GM23338 (cell line): Measurements from ENCODE around the gene FBRSL1. TPM values are rescaled to one million over a fixed set of nuclear protein-coding genes. Genes with fewer than 3 reads are reported as not detected.

ENCODE experiments used
- ATAC-seq: fragments of 200-7000 bp; cut with Tn5 transposase; 3 replicates; pipeline ENCODE4 v1.9.1; 2020
- DNase-seq: peaks from one replicate; pipeline ENCODE4 v3.0.0-alpha.2; 2015; ENCODE audit warnings: low spot score
- H2AFZ ChIP-seq: fragments of 200-600 bp; sonication (generic); 2 replicates; pipeline ENCODE4 v1.8.0; 2016; ENCODE audit warnings: antibody characterized with exemption, mild to moderate bottlenecking, moderate library complexity
- H3F3A ChIP-seq: fragments of 200-600 bp; sonication (generic); replicated peaks from 2 replicates; pipeline ENCODE4 v1.8.0; 2017; ENCODE audit warnings: antibody characterized with exemption, mixed run types, low read depth
- H3K27ac ChIP-seq: fragments of 200-600 bp; sonication (generic); 2 replicates; pipeline ENCODE4 v1.6.1; 2016; ENCODE audit warnings: low read depth
- H3K27me3 ChIP-seq: fragments of 200-600 bp; sonication (generic); 2 replicates; pipeline ENCODE4 v1.8.0; 2016; ENCODE audit warnings: mild to moderate bottlenecking, mixed run types, moderate library complexity; ENCODE audit not compliant: insufficient read depth
- H3K36me3 ChIP-seq: fragments of 200-600 bp; sonication (generic); 2 replicates; pipeline ENCODE4 v1.8.0; 2016; ENCODE audit warnings: mild to moderate bottlenecking; ENCODE audit not compliant: insufficient read depth
- H3K4me1 ChIP-seq: fragments of 200-600 bp; sonication (generic); 2 replicates; pipeline ENCODE4 v1.8.0; 2016; ENCODE audit warnings: mild to moderate bottlenecking, moderate library complexity; ENCODE audit not compliant: insufficient read depth
- H3K4me2 ChIP-seq: fragments of 200-600 bp; sonication (generic); 2 replicates; pipeline ENCODE4 v1.7.1; 2017; ENCODE audit warnings: mixed run types
- H3K4me3 ChIP-seq: fragments of 200-600 bp; sonication (generic); 2 replicates; pipeline ENCODE4 v1.6.1; 2016; ENCODE audit warnings: mixed run types
- H3K79me2 ChIP-seq: fragments of 200-600 bp; sonication (generic); replicated peaks from 2 replicates; pipeline ENCODE4 v1.8.0; 2017; ENCODE audit warnings: mild to moderate bottlenecking; ENCODE audit not compliant: insufficient read depth
- H3K9me2 ChIP-seq: fragments of 200-600 bp; sonication (generic); 2 replicates; pipeline ENCODE4 v1.8.0; 2017; ENCODE audit not compliant: insufficient read depth
- H4K20me1 ChIP-seq: fragments of 200-600 bp; sonication (generic); replicated peaks from 2 replicates; pipeline ENCODE4 v1.8.0; 2017; ENCODE audit warnings: mild to moderate bottlenecking; ENCODE audit not compliant: insufficient read depth
- H3K27ac Mint-ChIP-seq: 2 replicates; pipeline ENCODE4 v1.8.0; 2020; ENCODE audit warnings: inconsistent platforms, mild to moderate bottlenecking, moderate library complexity, mixed read lengths
- H3K27me3 Mint-ChIP-seq: 3 replicates; pipeline ENCODE4 v1.8.0; 2022; ENCODE audit warnings: low read depth, mild to moderate bottlenecking, moderate library complexity, mixed read lengths, inconsistent platforms; ENCODE audit not compliant: insufficient read depth, poor library complexity
- H3K36me3 Mint-ChIP-seq: 3 replicates; pipeline ENCODE4 v1.8.0; 2021; ENCODE audit warnings: low read depth, mild to moderate bottlenecking, inconsistent platforms, moderate library complexity, mixed read lengths
- H3K4me1 Mint-ChIP-seq: 3 replicates; pipeline ENCODE4 v1.8.0; 2020; ENCODE audit warnings: mild to moderate bottlenecking, inconsistent platforms, mixed read lengths
- H3K4me3 Mint-ChIP-seq: 3 replicates; pipeline ENCODE4 v1.8.0; 2021; ENCODE audit warnings: moderate library complexity, mild to moderate bottlenecking, inconsistent platforms, mixed read lengths
- H3K9me3 Mint-ChIP-seq: 3 replicates; pipeline ENCODE4 v1.8.0; 2020; ENCODE audit warnings: moderate library complexity, mild to moderate bottlenecking, inconsistent platforms, mixed read lengths
- JUNB ChIP-seq: IDR thresholded peaks from one replicate; pipeline ENCODE4 v1.6.1; 2016; ENCODE audit warnings: antibody characterized with exemption; ENCODE audit not compliant: unreplicated experiment
- NANOG ChIP-seq: IDR thresholded peaks from 2 replicates; pipeline ENCODE4 v1.6.1; 2016; ENCODE audit warnings: antibody characterized with exemption, borderline replicate concordance
- STAT1 ChIP-seq: IDR thresholded peaks from one replicate; pipeline ENCODE4 v1.6.1; 2016; ENCODE audit warnings: antibody characterized with exemption; ENCODE audit not compliant: unreplicated experiment
- ZNF114 ChIP-seq: fragments of 250-450 bp; sonication (Bioruptor Pico); IDR thresholded peaks from 2 replicates; pipeline ENCODE4 v1.5.0; 2020; ENCODE audit warnings: mild to moderate bottlenecking, moderate library complexity
- ZNF331 ChIP-seq: fragments of 250-450 bp; sonication (Bioruptor Pico); IDR thresholded peaks from 2 replicates; pipeline ENCODE4 v1.5.0; 2020; ENCODE audit warnings: low read depth, mild to moderate bottlenecking, moderate library complexity
- polyA plus RNA-seq: library from polyadenylated mRNA; unstranded; fragments of >200 nt; fragmentation: Nextera tagmentation; extraction: Ambion mirVana; gene quantifications from 2 replicates; pipeline ENCODE4 v1.2.1, GENCODE V29; 2016
- total RNA-seq: library from RNA; depleted of rRNA; stranded (reverse); fragments of >200 nt; shearing (Covaris generic); gene quantifications from 2 replicates; pipeline ENCODE4 v1.2.3, GENCODE V29; 2014
- TF ChIP-seq, protein P1 (sequence below), 2 experiments: fragments of 200-600 bp in 1 of 2; sonication (generic) in 1 of 2; conservative IDR thresholded peaks; 2 replicates each; pipeline versions ENCODE4 v1.5.1 to v1.6.1; 2016 to 2017; ENCODE audit warnings: antibody characterized with exemption in 2 of 2, low read depth in 2 of 2, mild to moderate bottlenecking in 2 of 2, moderate library complexity in 1 of 2
- TF ChIP-seq, protein P2 (sequence below): IDR thresholded peaks from 2 replicates; pipeline ENCODE4 v1.6.1; 2016; ENCODE audit warnings: antibody characterized with exemption
- TF ChIP-seq, protein P3 (sequence below): IDR thresholded peaks from one replicate; pipeline ENCODE4 v1.6.1; 2018; ENCODE audit warnings: antibody characterized with exemption; ENCODE audit not compliant: unreplicated experiment
- TF ChIP-seq, protein P4 (sequence below): fragments of 250-450 bp; sonication (Bioruptor Pico); IDR thresholded peaks from 2 replicates; pipeline ENCODE4 v1.5.0; 2020; ENCODE audit warnings: mild to moderate bottlenecking, moderate library complexity

The FBRSL1 gene
- total and polyA plus RNA-seq, 2 experiments from 2014 or later, result 37.8 to 89.8 TPM

GRCh38 chr12:132469423-132469822 lies 20.5 kb upstream of the FBRSL1 start:
- H3K36me3 ChIP-seq, result no peaks in the 10 kb centered on the region
- H3K9me3 Mint-ChIP-seq, result peaks cover 17% of the 10 kb centered on the region

DNA sequence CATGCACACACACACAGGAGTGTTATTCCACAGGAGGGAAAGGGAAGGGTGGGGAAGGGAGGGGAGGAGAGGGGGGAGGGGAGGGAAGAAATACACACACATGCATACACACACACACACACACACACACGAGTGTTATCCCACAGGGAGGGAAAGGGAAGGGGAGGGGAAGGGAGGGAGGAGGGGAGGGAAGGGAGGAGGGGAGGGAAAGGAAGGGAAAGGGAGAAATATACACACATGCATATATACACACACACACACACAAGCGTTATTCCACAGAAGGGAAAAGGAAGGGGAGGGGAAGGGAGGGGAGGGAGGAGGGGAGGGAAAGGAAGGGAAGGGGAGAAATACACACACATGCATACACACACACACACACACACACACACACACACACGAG lies 19.6 kb upstream of the FBRSL1 start:
- Mint-ChIP-seq H3K9me3 (peaks cover 15% of the 10 kb centered on the region), H3K27me3 (peaks cover 23% of the 10 kb centered on the region), H3K4me3 (no peak overlapping the region), H3K4me1 (peaks cover 14% of the 10 kb centered on the region), H3K27ac (no peak overlapping the region), H3K36me3 (peaks cover 5% of the 10 kb centered on the region)
- H3K4me2 ChIP-seq, result no peak overlapping the region
- H4K20me1 ChIP-seq, result no peaks in the 10 kb centered on the region
- 0 out of 2 replicates have a peak, but pooled peaks cover 4% of the 10 kb centered on the region for H3F3A ChIP-seq
- H3K4me3 ChIP-seq, result no peak overlapping the region
- DNase-seq (no peak), ATAC-seq (no peak)
- no peaks in the 10 kb centered on the region for H3K79me2 ChIP-seq
- no peaks in the 10 kb centered on the region for H3K9me2 ChIP-seq
- no peak overlapping the region for H3K27ac ChIP-seq
- H3K27me3 ChIP-seq, result peaks cover 22% of the 10 kb centered on the region
- no peak overlapping the region for H2AFZ ChIP-seq
- no peaks in the 10 kb centered on the region for H3K36me3 ChIP-seq
- peaks cover 4% of the 10 kb centered on the region; the same call in 1 of the 2 replicates for H3K4me1 ChIP-seq
- TF ChIP-seq, protein P1, sequence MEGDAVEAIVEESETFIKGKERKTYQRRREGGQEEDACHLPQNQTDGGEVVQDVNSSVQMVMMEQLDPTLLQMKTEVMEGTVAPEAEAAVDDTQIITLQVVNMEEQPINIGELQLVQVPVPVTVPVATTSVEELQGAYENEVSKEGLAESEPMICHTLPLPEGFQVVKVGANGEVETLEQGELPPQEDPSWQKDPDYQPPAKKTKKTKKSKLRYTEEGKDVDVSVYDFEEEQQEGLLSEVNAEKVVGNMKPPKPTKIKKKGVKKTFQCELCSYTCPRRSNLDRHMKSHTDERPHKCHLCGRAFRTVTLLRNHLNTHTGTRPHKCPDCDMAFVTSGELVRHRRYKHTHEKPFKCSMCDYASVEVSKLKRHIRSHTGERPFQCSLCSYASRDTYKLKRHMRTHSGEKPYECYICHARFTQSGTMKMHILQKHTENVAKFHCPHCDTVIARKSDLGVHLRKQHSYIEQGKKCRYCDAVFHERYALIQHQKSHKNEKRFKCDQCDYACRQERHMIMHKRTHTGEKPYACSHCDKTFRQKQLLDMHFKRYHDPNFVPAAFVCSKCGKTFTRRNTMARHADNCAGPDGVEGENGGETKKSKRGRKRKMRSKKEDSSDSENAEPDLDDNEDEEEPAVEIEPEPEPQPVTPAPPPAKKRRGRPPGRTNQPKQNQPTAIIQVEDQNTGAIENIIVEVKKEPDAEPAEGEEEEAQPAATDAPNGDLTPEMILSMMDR (conservative IDR thresholded peaks at IDR 0.05; ENCODE audit: low read depth in 2 of 2), result no peak
- no peak for TF ChIP-seq ZNF331
- TF ChIP-seq STAT1, result no peak
- TF ChIP-seq, protein P2, sequence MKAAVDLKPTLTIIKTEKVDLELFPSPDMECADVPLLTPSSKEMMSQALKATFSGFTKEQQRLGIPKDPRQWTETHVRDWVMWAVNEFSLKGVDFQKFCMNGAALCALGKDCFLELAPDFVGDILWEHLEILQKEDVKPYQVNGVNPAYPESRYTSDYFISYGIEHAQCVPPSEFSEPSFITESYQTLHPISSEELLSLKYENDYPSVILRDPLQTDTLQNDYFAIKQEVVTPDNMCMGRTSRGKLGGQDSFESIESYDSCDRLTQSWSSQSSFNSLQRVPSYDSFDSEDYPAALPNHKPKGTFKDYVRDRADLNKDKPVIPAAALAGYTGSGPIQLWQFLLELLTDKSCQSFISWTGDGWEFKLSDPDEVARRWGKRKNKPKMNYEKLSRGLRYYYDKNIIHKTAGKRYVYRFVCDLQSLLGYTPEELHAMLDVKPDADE, result no peak
- no peak for TF ChIP-seq JUNB
- no peak for TF ChIP-seq ZNF114 (CRISPR knock-in tag)
- TF ChIP-seq, protein P3, sequence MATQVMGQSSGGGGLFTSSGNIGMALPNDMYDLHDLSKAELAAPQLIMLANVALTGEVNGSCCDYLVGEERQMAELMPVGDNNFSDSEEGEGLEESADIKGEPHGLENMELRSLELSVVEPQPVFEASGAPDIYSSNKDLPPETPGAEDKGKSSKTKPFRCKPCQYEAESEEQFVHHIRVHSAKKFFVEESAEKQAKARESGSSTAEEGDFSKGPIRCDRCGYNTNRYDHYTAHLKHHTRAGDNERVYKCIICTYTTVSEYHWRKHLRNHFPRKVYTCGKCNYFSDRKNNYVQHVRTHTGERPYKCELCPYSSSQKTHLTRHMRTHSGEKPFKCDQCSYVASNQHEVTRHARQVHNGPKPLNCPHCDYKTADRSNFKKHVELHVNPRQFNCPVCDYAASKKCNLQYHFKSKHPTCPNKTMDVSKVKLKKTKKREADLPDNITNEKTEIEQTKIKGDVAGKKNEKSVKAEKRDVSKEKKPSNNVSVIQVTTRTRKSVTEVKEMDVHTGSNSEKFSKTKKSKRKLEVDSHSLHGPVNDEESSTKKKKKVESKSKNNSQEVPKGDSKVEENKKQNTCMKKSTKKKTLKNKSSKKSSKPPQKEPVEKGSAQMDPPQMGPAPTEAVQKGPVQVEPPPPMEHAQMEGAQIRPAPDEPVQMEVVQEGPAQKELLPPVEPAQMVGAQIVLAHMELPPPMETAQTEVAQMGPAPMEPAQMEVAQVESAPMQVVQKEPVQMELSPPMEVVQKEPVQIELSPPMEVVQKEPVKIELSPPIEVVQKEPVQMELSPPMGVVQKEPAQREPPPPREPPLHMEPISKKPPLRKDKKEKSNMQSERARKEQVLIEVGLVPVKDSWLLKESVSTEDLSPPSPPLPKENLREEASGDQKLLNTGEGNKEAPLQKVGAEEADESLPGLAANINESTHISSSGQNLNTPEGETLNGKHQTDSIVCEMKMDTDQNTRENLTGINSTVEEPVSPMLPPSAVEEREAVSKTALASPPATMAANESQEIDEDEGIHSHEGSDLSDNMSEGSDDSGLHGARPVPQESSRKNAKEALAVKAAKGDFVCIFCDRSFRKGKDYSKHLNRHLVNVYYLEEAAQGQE, result no peak
- TF ChIP-seq, protein P4, sequence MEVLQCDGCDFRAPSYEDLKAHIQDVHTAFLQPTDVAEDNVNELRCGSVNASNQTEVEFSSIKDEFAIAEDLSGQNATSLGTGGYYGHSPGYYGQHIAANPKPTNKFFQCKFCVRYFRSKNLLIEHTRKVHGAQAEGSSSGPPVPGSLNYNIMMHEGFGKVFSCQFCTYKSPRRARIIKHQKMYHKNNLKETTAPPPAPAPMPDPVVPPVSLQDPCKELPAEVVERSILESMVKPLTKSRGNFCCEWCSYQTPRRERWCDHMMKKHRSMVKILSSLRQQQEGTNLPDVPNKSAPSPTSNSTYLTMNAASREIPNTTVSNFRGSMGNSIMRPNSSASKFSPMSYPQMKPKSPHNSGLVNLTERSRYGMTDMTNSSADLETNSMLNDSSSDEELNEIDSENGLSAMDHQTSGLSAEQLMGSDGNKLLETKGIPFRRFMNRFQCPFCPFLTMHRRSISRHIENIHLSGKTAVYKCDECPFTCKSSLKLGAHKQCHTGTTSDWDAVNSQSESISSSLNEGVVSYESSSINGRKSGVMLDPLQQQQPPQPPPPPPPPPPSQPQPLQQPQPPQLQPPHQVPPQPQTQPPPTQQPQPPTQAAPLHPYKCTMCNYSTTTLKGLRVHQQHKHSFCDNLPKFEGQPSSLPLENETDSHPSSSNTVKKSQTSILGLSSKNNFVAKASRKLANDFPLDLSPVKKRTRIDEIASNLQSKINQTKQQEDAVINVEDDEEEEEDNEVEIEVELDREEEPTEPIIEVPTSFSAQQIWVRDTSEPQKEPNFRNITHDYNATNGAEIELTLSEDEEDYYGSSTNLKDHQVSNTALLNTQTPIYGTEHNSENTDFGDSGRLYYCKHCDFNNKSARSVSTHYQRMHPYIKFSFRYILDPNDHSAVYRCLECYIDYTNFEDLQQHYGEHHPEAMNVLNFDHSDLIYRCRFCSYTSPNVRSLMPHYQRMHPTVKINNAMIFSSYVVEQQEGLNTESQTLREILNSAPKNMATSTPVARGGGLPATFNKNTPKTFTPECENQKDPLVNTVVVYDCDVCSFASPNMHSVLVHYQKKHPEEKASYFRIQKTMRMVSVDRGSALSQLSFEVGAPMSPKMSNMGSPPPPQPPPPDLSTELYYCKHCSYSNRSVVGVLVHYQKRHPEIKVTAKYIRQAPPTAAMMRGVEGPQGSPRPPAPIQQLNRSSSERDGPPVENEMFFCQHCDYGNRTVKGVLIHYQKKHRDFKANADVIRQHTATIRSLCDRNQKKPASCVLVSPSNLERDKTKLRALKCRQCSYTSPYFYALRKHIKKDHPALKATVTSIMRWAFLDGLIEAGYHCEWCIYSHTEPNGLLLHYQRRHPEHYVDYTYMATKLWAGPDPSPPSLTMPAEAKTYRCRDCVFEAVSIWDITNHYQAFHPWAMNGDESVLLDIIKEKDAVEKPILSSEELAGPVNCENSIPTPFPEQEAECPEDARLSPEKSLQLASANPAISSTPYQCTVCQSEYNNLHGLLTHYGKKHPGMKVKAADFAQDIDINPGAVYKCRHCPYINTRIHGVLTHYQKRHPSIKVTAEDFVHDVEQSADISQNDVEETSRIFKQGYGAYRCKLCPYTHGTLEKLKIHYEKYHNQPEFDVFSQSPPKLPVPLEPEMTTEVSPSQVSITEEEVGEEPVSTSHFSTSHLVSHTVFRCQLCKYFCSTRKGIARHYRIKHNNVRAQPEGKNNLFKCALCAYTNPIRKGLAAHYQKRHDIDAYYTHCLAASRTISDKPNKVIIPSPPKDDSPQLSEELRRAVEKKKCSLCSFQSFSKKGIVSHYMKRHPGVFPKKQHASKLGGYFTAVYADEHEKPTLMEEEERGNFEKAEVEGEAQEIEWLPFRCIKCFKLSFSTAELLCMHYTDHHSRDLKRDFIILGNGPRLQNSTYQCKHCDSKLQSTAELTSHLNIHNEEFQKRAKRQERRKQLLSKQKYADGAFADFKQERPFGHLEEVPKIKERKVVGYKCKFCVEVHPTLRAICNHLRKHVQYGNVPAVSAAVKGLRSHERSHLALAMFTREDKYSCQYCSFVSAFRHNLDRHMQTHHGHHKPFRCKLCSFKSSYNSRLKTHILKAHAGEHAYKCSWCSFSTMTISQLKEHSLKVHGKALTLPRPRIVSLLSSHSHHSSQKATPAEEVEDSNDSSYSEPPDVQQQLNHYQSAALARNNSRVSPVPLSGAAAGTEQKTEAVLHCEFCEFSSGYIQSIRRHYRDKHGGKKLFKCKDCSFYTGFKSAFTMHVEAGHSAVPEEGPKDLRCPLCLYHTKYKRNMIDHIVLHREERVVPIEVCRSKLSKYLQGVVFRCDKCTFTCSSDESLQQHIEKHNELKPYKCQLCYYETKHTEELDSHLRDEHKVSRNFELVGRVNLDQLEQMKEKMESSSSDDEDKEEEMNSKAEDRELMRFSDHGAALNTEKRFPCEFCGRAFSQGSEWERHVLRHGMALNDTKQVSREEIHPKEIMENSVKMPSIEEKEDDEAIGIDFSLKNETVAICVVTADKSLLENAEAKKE (CRISPR knock-in tag), result no peak

More at GRCh38 chr12:132469423-132469822, 20.5 kb upstream of the FBRSL1 start:
- Mint-ChIP-seq H3K27me3 (peaks cover 27% of the 10 kb centered on the region), H3K4me3 (peak overlapping the region; percentile 42; the same call in 2 of the 3 replicates), H3K4me1 (peaks cover 14% of the 10 kb centered on the region), H3K36me3 (peaks cover 5% of the 10 kb centered on the region; the same call in 2 of the 3 replicates), H3K27ac (peak overlapping the region; percentile 62)
- H3K79me2 ChIP-seq, result no peaks in the 10 kb centered on the region
- H4K20me1 ChIP-seq, result no peaks in the 10 kb centered on the region
- H2AFZ ChIP-seq, result no peak overlapping the region
- no peak overlapping the region for H3K4me3 ChIP-seq
- no peak for TF ChIP-seq NANOG
- TF ChIP-seq ZNF331, result no peak
- no peak for TF ChIP-seq JUNB
- ATAC-seq (no peak; the same call in 2 of the 3 replicates), DNase-seq (no peak)
- H3K9me2 ChIP-seq, result 0 out of 2 replicates have a peak, but pooled peaks cover 3% of the 10 kb centered on the region
- 0 out of 2 replicates have a peak, but pooled peaks cover 3% of the 10 kb centered on the region for H3F3A ChIP-seq
- peak overlapping the region; percentile 58; the same call in 1 of the 2 replicates for H3K4me2 ChIP-seq
- H3K27ac ChIP-seq, result no peak overlapping the region
- H3K4me1 ChIP-seq, result peaks cover 4% of the 10 kb centered on the region; the same call in 1 of the 2 replicates
- peaks cover 22% of the 10 kb centered on the region for H3K27me3 ChIP-seq
